Superior temporal gyrus (tissue), 1 donor: ENCODE data around the gene GOLT1B.

Experiments
- DNase-seq: peaks from one replicate; pipeline ENCODE4 v3.0.0-alpha.2; 2016; ENCODE audit errors: extremely low spot score

Gene GOLT1B

DNA sequence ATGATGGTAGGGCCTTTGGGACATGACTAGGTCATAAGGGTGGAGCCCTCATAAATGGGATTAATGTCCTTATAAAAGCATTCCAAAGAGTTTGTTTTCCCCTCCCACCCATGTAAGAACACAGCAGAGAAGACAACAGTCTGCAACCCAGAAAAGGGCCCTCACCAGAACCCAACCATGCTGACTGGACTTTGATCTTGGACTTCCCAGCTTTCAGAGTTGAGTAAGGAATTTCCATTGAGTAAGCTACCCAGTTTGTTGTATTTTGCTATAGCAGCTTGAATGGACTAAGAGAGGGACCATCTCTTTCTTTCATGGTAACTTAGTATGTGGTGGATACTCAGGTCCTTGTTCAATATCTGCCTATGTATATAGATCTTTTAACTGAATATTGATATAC, 21.6 kb downstream of the GOLT1B start:
- DNase-seq, result no peak

GRCh38 chr12:21526053-21526452, 24.5 kb downstream of the GOLT1B start, which contains the start of gene SPX:
Gene SPX (plus strand): TSS chr12:21526296. CDS start chr12:21526473, 177 bp downstream.
- no peak for DNase-seq

- DNase-seq, result no peak
Observed at GRCh38 chr12:21526721-21527345, 25.2 kb downstream of the GOLT1B start.

DNA sequence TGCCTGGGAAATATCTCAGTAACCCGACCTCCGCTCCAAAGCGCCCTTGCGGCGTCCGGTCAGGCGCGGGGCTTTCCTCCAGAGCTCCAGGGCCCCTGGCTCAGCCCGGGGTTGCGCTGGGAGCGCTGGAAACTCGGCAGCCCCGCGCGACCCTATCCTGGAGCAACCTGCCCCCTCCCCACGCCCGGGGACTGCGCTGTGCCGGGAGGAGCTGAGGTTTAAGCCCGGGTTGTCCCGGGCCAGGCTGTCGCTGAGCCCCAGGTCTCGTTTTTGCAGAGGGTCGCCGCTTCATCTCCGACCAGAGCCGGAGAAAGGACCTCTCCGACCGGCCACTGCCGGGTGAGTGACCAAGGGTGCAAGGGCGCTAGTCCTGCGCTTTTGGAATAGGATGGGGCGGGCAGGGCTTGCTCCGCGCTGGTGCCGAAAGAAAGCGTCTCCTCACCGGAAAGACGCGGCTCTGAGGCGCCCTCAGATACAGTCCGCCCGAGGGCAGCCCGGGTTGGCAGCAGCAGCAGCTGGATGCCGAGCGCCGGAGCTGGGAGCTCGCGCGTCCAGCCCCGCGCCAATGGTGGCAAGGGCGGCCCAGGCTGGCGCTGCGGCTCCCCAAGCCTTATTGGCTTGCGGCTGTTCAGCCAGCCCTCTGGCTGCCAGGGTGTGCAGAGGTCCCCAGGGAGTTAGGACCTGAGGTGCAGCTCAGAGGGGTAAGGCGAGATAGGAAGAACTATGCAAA, 26.0 kb downstream of the GOLT1B start:
- DNase-seq, result peak; percentile 53

DNA sequence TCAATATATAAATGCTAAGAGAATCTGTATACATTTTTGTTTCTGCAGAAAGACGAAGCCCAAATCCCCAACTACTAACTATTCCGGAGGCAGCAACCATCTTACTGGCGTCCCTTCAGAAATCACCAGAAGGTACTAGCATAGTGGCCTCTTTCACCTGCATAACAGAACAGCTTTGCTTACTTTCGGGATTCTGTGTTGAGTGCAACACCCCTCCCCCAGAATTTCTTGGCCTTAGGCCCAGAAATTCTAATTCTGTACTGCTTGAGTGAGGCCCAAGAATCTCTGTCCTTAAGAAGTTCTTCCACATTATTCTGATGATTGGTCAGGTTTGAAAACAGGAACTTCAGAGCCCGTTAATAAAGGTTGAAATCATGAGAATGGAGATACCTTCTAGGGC, 27.4 kb downstream of the GOLT1B start:
- DNase-seq, result peak; percentile 33

DNA sequence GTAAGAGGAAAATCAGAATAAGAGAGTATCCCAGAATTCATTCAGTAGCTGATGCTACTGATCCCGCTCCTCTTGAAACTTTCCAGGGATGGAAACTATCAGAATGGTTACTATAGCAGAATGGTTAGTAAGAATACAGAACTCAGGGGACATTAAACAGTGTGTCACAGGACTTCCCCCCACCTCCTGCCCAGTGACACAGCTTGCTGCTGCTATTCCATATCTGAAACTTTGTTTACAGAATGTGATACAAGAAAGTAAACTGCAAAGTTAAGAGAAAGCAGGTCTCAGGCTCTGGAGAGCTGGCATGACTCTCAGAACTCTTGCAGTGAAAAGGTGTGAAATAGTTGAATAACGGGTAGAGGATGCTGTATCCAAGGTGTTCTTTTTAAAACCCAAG, 27.9 kb downstream of the GOLT1B start:
- DNase-seq, result no peak

GRCh38 chr12:21538061-21538653, 36.6 kb downstream of the GOLT1B start:
- no peak for DNase-seq

DNA sequence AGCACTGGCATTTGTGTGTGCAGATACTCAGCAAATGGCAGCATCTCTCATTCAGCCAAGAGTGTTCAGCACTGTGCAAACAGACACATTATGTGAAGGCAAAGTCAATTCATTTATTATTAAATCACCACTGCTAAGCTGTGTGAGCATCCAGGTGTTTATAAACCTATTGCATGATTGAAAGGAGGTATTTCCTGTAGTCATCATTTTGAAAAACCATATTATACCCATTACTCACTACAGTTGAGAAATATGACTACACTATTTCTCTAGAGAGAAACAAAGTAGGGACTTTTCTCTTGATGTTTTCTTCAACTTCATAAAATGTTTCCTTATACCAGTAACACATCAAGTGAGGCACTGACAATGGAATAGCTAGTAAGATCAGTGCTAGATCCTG, 38.2 kb downstream of the GOLT1B start:
- DNase-seq, result no peak

GRCh38 chr12:21541773-21542172, 40.2 kb downstream of the GOLT1B start:
- no peak for DNase-seq

- no peak for DNase-seq
Observed at GRCh38 chr12:21542403-21542802, 40.8 kb downstream of the GOLT1B start.

GRCh38 chr12:21543151-21543550, 41.6 kb downstream of the GOLT1B start:
- DNase-seq, result no peak

GRCh38 chr12:21545557-21545956, 44.0 kb downstream of the GOLT1B start:
- no peak for DNase-seq

DNA sequence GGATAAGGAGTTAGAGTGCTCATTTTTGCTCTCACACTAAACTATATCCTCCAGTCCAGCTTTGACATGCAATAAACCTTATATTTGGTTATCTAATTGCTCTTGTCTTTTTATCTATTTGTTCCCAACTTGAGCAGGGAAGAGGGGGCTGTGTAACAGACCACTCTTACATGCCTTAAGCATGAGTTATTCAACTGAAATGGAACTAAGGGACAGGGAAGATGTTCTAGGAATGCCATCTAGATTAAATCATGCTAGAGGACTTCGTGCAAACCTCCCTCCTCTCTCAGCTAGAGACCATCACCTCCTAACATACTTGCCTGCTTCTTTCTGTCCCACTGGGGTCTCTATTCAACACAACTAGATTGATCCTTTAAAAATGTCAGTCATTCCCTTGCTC, 45.1 kb downstream of the GOLT1B start:
- DNase-seq, result no peak

DNA sequence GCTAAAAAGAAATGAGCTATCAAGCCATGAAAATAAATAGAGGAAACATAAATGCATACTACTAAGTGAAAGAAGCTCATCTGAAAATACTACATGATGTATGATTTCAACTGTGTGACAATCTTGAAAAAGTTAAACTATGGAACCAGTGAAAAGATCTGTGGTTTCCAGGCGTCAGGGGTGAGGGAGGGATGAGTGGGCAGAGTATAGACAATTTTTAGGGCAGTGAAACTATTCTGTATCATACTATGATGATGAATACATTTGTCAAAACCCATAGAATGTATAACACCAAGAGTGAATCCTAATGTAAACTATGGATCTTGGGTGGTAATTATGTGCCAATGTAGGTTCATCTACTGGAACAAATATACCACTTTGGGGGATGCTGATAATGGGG, 45.8 kb downstream of the GOLT1B start:
- no peak for DNase-seq

DNA sequence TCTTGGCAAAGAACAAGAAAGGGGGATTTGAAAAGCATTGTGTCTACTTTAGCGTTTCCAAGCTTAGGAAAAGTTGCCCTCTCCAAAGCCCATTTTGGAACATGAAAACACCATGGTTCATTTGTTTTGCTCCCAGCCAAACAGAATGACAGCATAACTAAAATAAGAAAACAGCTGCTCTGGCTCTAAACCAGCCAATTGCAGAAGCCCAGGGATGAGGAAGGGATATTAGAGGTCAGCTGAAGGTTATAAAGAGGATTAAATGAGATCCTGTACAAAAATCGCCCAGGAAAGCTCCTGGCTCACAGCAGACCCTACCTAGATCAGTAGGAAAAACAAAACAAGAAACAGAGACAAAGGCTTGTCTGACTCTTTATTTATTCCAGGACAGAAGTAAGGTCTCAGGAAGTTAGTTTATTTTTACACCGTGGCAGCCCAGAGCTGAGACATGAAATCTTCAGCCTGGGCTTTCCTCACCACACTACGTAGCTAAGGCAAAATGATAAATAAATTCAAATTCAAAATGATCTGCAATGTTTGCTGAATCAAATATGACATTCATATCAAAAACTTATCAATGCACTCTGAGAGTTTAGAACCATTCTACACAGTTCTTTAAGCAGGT, 50.4 kb downstream of the GOLT1B start:
- DNase-seq, result peak; percentile 63

DNA sequence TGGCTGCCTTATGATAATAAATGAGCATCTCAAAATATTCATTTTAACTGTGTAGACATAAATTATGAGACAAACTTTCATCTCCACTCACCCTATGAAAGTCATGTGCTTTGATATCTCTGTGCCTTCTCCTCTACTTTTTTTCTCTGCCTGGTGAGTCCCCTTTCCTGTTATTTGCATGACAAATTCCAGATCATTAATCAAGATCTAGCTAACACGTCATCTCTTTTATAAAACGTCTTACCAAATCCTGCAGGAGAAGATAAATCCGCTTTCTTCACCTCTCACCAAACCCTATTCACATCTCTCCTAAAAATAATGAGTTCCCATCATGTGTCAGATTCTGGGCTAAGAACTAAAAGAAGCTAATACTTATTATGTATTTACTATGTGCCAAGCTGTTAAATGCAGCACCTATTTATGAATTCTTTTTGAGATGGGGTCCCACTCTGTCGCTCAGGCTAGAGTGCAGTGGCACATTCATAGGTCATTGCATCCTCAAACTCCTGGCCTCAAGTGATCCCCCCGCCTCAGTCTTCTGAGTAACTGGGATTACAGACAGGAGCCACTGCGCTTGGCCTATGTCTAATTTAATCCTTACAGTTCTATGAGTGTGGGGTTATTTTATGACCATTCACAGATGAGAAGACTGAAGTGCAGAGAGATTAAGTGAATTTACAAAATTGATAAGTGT, 51.2 kb downstream of the GOLT1B start:
- no peak for DNase-seq

DNA sequence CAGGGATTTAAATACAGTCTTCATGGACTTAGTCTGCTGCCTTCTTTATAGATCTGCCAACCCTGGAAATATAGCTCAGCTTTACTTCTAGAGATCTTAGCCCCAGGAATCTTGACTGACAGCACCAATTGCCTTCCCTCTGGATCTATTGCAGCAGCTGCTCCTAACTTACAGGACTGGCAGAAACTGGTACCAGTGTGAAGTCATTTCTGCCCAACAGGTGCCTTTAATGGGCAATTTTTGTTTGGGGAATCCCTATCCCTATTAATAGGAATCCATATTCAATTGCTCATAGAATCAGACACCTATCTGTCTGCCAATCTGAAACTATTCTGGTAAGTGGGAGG, 51.7 kb downstream of the GOLT1B start:
- DNase-seq, result no peak

DNA sequence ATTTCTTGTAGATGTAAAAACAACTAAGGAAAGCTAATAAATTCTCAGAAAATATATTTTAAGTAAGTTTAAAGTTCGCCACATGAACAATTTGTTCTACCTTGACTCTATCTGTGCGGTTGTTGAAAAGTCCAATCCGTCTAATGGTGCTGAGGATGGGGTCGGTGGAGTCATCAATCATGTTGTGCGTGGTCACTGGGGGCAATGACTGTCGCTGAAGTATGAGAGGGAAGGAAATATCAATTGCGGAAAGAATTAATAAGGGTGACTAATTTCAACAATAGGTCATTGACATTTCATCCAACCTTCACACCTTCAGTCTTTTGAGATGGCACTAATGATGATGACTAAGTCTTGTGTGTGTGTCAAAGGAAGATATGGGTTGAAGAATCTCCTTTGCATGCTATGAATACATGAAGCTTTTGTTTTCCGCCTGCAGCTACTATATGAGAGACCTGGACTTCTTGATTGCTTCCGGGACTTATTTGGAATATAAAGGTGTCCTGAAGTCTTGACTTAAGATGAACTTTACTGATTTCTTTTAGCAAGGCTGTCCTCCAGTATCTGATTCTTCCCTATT, 56.6 kb downstream of the GOLT1B start:
- no peak for DNase-seq

DNA sequence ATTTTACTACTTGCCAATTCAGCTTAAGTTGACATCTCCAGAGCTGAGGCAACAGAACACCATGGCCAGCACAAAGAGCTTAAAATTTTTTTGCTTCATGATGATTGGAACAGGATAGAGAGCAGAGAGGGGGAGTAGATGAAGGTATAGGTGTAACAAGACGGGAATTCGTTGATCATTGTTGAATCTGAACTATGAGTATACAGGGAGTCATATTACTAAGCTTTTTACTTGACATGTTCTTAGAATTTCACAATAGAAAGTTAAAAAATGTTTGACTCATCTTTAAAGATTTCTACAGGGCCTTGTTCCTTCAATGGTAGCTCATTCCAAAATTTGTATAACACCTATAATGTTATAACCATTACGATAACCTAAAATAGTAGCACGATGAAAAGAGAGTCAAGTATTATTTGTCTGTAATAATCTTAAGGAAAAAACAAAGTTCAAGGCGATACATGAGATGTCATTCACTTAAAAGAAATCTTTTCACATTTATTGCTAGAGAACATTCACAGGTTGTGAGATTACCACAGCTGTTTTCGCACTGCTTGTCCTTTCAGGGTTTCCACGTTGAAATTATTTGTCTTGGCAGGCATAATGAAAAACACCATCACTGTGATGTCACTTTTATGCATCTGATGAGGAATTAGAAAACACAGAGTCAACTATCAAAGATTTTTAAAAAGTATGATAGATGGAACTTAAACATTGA, 58.4 kb downstream of the GOLT1B start:
- DNase-seq, result no peak

GRCh38 chr12:21561158-21561557, 59.6 kb downstream of the GOLT1B start:
- DNase-seq, result no peak

DNA sequence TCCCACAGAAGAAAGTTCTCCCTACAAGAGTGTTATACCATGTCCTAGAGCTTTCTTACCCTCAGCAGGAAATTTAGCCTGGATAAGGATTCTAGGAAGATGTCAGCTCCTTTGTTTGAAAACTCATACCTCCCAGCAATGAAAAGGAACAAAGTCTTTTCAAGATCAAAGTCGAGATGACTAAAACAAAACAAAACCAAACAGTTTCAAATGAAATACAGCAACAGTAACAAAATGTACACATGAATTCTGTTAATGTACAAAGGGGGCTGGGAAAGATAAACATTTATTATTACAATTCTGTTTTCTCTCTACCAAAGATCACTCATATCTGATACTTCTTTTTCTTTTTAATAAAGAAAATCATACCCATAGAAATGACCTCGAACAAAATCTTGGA, 61.3 kb downstream of the GOLT1B start:
- DNase-seq, result no peak
